ENCODE results near the gene ATAD3C. TPM values are rescaled to one million over a fixed set of nuclear protein-coding genes. Genes with fewer than 3 reads are reported as not detected.
"Not testable (repeated sequence)": the region's sequence is repeated elsewhere in the genome, so short reads cannot be mapped to it uniquely, and the experiment has no call there.

Gene ATAD3C
- total RNA-seq, 1 donor from 2014 or later, result 0.26 TPM

- no peaks in the 10 kb centered on the region for H3K27me3 ChIP-seq (ENCODE audit: control insufficient read depth, insufficient read depth, low read length)
- peak within 1 kb of the TSS; percentile 88 for H3K4me3 ChIP-seq (ENCODE audit: low read depth, low read length)
- TF ChIP-seq CTCF (IDR thresholded peaks at IDR 0.05; ENCODE audit: insufficient read depth, low read length, severe bottlenecking), result no peak
- DNase-seq (ENCODE audit: low read depth) (peak; percentile 92), FAIRE-seq (no peak)
- no peaks in the 10 kb centered on the region for H3K36me3 ChIP-seq (ENCODE audit: control insufficient read depth, insufficient read depth, low read length)
Observed at GRCh38 chr1:1511533-1512285, 62.2 kb downstream of the ATAD3C start, which contains the start of gene ATAD3A. Gene ATAD3A (plus strand): TSS chr1:1512162. CDS start chr1:1512269, 107 bp downstream.

GRCh38 chr1:1512425-1512824, 62.9 kb downstream of the ATAD3C start:
- not testable (repeated sequence) for FAIRE-seq

GRCh38 chr1:1513675-1514074, 64.2 kb downstream of the ATAD3C start:
- H3K4me3 ChIP-seq (ENCODE audit: low read depth, low read length); H3K27me3 ChIP-seq (ENCODE audit: control insufficient read depth, insufficient read depth, low read length); H3K36me3 ChIP-seq (ENCODE audit: control insufficient read depth, insufficient read depth, low read length); DNase-seq (ENCODE audit: low read depth): not testable (repeated sequence)
- peak; percentile 88 for FAIRE-seq

More at GRCh38 chr1:1512425-1512824, 62.9 kb downstream of the ATAD3C start:
- peak overlapping the region; percentile 88 for H3K4me3 ChIP-seq (ENCODE audit: low read depth, low read length)
- not testable (repeated sequence) for H3K27me3 ChIP-seq (ENCODE audit: control insufficient read depth, insufficient read depth, low read length); DNase-seq (ENCODE audit: low read depth); H3K36me3 ChIP-seq (ENCODE audit: control insufficient read depth, insufficient read depth, low read length)

GRCh38 chr1:1514376-1514775, 64.9 kb downstream of the ATAD3C start:
- not testable (repeated sequence) for DNase-seq (ENCODE audit: low read depth); H3K4me3 ChIP-seq (ENCODE audit: low read depth, low read length); FAIRE-seq; H3K27me3 ChIP-seq (ENCODE audit: control insufficient read depth, insufficient read depth, low read length); H3K36me3 ChIP-seq (ENCODE audit: control insufficient read depth, insufficient read depth, low read length)

GRCh38 chr1:1516923-1517322, 67.4 kb downstream of the ATAD3C start:
- H3K36me3 ChIP-seq (ENCODE audit: control insufficient read depth, insufficient read depth, low read length); DNase-seq (ENCODE audit: low read depth); H3K4me3 ChIP-seq (ENCODE audit: low read depth, low read length); H3K27me3 ChIP-seq (ENCODE audit: control insufficient read depth, insufficient read depth, low read length); FAIRE-seq: not testable (repeated sequence)

GRCh38 chr1:1517973-1518620, 68.6 kb downstream of the ATAD3C start:
- Histone ChIP-seq H3K36me3 (ENCODE audit: control insufficient read depth, insufficient read depth, low read length) (peaks cover 9% of the 10 kb centered on the region), H3K27me3 (ENCODE audit: control insufficient read depth, insufficient read depth, low read length) (no peaks in the 10 kb centered on the region), H3K4me3 (ENCODE audit: low read depth, low read length) (no peak overlapping the region)
- DNase-seq (ENCODE audit: low read depth) (no peak), FAIRE-seq (no peak)
- TF ChIP-seq CTCF (IDR thresholded peaks at IDR 0.05; ENCODE audit: insufficient read depth, low read length, severe bottlenecking), result no peak

GRCh38 chr1:1518621-1519007, 69.1 kb downstream of the ATAD3C start:
- H3K27me3 ChIP-seq (ENCODE audit: control insufficient read depth, insufficient read depth, low read length); DNase-seq (ENCODE audit: low read depth); H3K4me3 ChIP-seq (ENCODE audit: low read depth, low read length); H3K36me3 ChIP-seq (ENCODE audit: control insufficient read depth, insufficient read depth, low read length); FAIRE-seq: not testable (repeated sequence)

Other genes starting within 250 kb of the ATAD3C start
- 1.7 TPM in 1 of 2 replicates, not detected in the other for gene TNFRSF18, start 243.1 kb upstream of the ATAD3C start, total RNA-seq
- 0.13 TPM in 1 of 2 replicates, not detected in the other for gene TNFRSF4, start 235.5 kb upstream of the ATAD3C start, total RNA-seq
- 68.2 and 81.3 TPM in 2 replicates for gene SDF4, start 217.7 kb upstream of the ATAD3C start, total RNA-seq
- 19.1 and 24.5 TPM in 2 replicates for gene B3GALT6, start 217.5 kb upstream of the ATAD3C start, total RNA-seq
- gene C1QTNF12, start 203.0 kb upstream of the ATAD3C start, total RNA-seq, result 1.3 and 2.7 TPM in 2 replicates
- gene UBE2J2, start 175.8 kb upstream of the ATAD3C start, total RNA-seq, result 41.3 and 41.5 TPM in 2 replicates
- 0.26 and 0.51 TPM in 2 replicates for gene SCNN1D, start 169.3 kb upstream of the ATAD3C start, total RNA-seq
- gene ACAP3, start 141.8 kb upstream of the ATAD3C start, total RNA-seq, result 34.0 and 36.4 TPM in 2 replicates
- 15.6 and 20.8 TPM in 2 replicates for gene PUSL1, start 141.1 kb upstream of the ATAD3C start, total RNA-seq
- 64.9 and 66.3 TPM in 2 replicates for gene INTS11, start 125.0 kb upstream of the ATAD3C start, total RNA-seq
- 10.8 and 20.2 TPM in 2 replicates for gene CPTP, start 124.9 kb upstream of the ATAD3C start, total RNA-seq
- 0.26 and 0.38 TPM in 2 replicates for gene TAS1R3, start 118.4 kb upstream of the ATAD3C start, total RNA-seq
- gene DVL1, start 100.3 kb upstream of the ATAD3C start, total RNA-seq, result 208 and 233 TPM in 2 replicates
- gene MXRA8, start 91.1 kb upstream of the ATAD3C start, total RNA-seq, result 0.51 and 5.0 TPM in 2 replicates
- 93.5 and 128 TPM in 2 replicates for gene AURKAIP1, start 74.5 kb upstream of the ATAD3C start, total RNA-seq
- gene CCNL2, start 50.4 kb upstream of the ATAD3C start, total RNA-seq, result 119 and 134 TPM in 2 replicates
- gene MRPL20, start 42.4 kb upstream of the ATAD3C start, total RNA-seq, result 46.3 and 50.4 TPM in 2 replicates
- gene ANKRD65, start 28.4 kb upstream of the ATAD3C start, total RNA-seq, result 5.3 and 7.9 TPM in 2 replicates
- 5.0 and 7.9 TPM in 2 replicates for gene VWA1, start 14.0 kb upstream of the ATAD3C start, total RNA-seq
- 19.2 and 24.7 TPM in 2 replicates for gene ATAD3B, start 22.1 kb downstream of the ATAD3C start, total RNA-seq
- gene ATAD3A, start 62.5 kb downstream of the ATAD3C start, total RNA-seq, result 20.9 and 28.7 TPM in 2 replicates
- 0.53 and 0.64 TPM in 2 replicates for gene TMEM240, start 90.9 kb downstream of the ATAD3C start, total RNA-seq
- gene SSU72, start 125.2 kb downstream of the ATAD3C start, total RNA-seq, result 54.0 and 56.1 TPM in 2 replicates
- 0.26 TPM in 2 replicates for gene FNDC10, start 150.4 kb downstream of the ATAD3C start, total RNA-seq
- 78.2 and 82.2 TPM in 2 replicates for gene MIB2, start 165.8 kb downstream of the ATAD3C start, total RNA-seq
- 0.26 and 0.38 TPM in 2 replicates for gene MMP23B, start 182.5 kb downstream of the ATAD3C start, total RNA-seq
- 5.0 and 7.6 TPM in 2 replicates for gene CDK11B, start 209.3 kb downstream of the ATAD3C start, total RNA-seq
- gene SLC35E2B, start 243.1 kb downstream of the ATAD3C start, total RNA-seq, result 14.0 and 17.0 TPM in 2 replicates

Measured in bronchial epithelial cell (primary cell).